NCI-H1436 treated with DMSO at 0.1 percent for 48 hours (cell line): Measurements from ENCODE around the gene LGALS12.

Experiments
- DNase-seq: peaks from one replicate; lab custom pipeline; 2025; lab: John Stamatoyannopoulos, UW

The LGALS12 gene

GRCh38 chr11:63560506-63561180 lies 54.8 kb downstream of the LGALS12 start:
- no peak for DNase-seq

- no peak for DNase-seq
Measured at GRCh38 chr11:63563201-63564055, 57.5 kb downstream of the LGALS12 start, which contains the start of gene PLAAT2. TSS of gene PLAAT2 (minus strand) at chr11:63563379. CDS start at chr11:63563324, 55 bp downstream.

DNA sequence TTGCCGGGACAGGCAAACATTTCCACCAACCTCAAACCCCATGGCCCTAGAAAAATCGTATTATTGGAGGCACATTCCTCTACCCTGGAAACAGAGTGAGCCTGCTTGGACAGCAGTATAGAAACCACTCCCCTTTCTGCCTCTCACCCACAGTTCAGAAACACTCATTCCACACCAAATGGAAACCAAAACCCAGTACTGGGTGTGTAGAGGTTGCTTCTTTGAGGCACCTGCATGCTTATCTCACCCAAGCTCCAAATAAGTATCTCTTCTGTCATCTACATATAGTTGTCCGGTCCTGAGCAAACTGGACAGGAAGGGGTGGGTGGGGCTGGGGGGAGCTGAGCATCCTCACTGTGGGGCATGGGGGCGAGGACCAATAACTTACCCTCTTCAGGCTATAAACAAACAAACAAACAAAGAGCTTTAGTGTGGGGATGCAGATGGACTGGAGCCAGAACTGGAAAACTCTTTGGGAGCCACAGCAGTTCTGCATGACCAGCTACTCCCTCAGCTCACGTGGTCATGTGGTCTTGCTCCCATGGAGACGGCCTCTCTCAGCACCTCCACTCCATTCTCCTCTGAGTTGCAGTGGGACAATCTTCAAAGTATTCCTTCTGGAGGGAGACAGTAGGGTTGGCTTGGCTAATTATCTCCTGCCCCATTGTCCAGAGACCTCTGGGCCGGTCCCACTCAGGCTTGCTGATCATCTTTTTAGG lies 58.3 kb downstream of the LGALS12 start:
- no peak for DNase-seq

GRCh38 chr11:63564784-63565350 lies 59.0 kb downstream of the LGALS12 start:
- DNase-seq: no peak
